SK-N-SH treated with all-trans-retinoic acid at 6 μM for 48 hours (cell line): ENCODE measurements around the gene ELOVL6.

Experiments
- ARNTL ChIP-seq: fragments of 450-650 bp; formaldehyde crosslinking; IDR thresholded peaks from 2 replicates; pipeline ENCODE4 v1.5.0; 2020; ENCODE audit warnings: low read depth, mild to moderate bottlenecking, moderate library complexity, borderline replicate concordance
- BACH2 ChIP-seq: fragments of 250-450 bp; sonication (Bioruptor Pico); IDR thresholded peaks from 2 replicates; pipeline ENCODE4 v1.9.0; 2021; ENCODE audit warnings: mild to moderate bottlenecking, borderline replicate concordance
- GLIS3 ChIP-seq: fragments of 250-450 bp; sonication (Bioruptor Pico); IDR thresholded peaks from 2 replicates; pipeline ENCODE4 v1.5.0; 2020; ENCODE audit warnings: mild to moderate bottlenecking, moderate library complexity
- POU6F1 ChIP-seq: fragments of 250-450 bp; sonication (Bioruptor Pico); IDR thresholded peaks from 2 replicates; pipeline ENCODE4 v1.8.0; 2021; ENCODE audit warnings: low read depth, mild to moderate bottlenecking, moderate library complexity, borderline replicate concordance
- RARB ChIP-seq: fragments of 250-450 bp; sonication (Bioruptor Pico); IDR thresholded peaks from 2 replicates; pipeline ENCODE4 v1.8.0; 2021; ENCODE audit warnings: mild to moderate bottlenecking, moderate library complexity
- SNAI2 ChIP-seq: fragments of 250-450 bp; sonication (Bioruptor Pico); IDR thresholded peaks from 2 replicates; pipeline ENCODE4 v1.5.0; 2020; ENCODE audit warnings: mild to moderate bottlenecking, moderate library complexity
- TCF4 ChIP-seq: fragments of 250-450 bp; sonication (Bioruptor Pico); IDR thresholded peaks from 2 replicates; pipeline ENCODE4 v1.8.0; 2021; ENCODE audit warnings: mild to moderate bottlenecking, moderate library complexity, borderline replicate concordance
- ZFP30 ChIP-seq: fragments of 450-650 bp; formaldehyde crosslinking; IDR thresholded peaks from 2 replicates; pipeline ENCODE4 v1.5.0; 2022; ENCODE audit warnings: mild to moderate bottlenecking, moderate library complexity
- ZNF565 ChIP-seq: fragments of 450-650 bp; formaldehyde crosslinking; conservative IDR thresholded peaks from 2 replicates; pipeline ENCODE4 v1.5.0; 2020; ENCODE audit warnings: low read depth, mild to moderate bottlenecking, moderate library complexity
- ZNF70 ChIP-seq: fragments of 450-650 bp; formaldehyde crosslinking; IDR thresholded peaks from 2 replicates; pipeline ENCODE4 v1.5.0; 2020; ENCODE audit warnings: mild to moderate bottlenecking, moderate library complexity
- ZNF8 ChIP-seq: fragments of 450-650 bp; formaldehyde crosslinking; IDR thresholded peaks from 2 replicates; pipeline ENCODE4 v1.5.0; 2020; ENCODE audit warnings: mild to moderate bottlenecking, moderate library complexity
- TF ChIP-seq, protein P1 (sequence below): fragments of 250-450 bp; sonication (Bioruptor Pico); IDR thresholded peaks from 2 replicates; pipeline ENCODE4 v1.5.1; 2020; ENCODE audit warnings: low read depth, mild to moderate bottlenecking, moderate library complexity
- TF ChIP-seq, protein P2 (sequence below): fragments of 250-450 bp; sonication (Bioruptor Pico); IDR thresholded peaks from 2 replicates; pipeline ENCODE4 v1.8.0; 2020; ENCODE audit warnings: mild to moderate bottlenecking, moderate library complexity, borderline replicate concordance
- TF ChIP-seq, protein P3 (sequence below): fragments of 250-450 bp; sonication (Bioruptor Pico); IDR thresholded peaks from 2 replicates; pipeline ENCODE4 v1.5.1; 2021; ENCODE audit warnings: mild to moderate bottlenecking, moderate library complexity

DNA sequence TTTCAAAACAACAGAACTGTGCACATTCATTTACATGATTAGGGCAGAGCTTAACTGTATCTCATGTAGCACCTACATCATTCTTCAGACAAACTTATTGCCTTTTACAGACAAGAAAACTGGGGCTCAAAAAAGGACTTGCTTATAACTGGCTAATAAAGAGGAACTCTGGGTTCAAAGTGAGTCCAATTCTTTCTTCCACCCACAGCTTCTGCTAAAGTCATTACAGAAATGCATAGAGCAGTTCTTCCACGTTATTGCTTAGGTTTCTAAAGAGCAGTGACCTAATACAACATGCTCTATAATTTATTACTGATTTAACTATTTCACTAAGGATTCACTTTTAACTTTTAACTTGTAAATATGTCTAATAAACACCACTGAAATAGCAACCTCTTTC is 60.6 kb downstream of the ELOVL6 start:
- TF ChIP-seq, protein P1, sequence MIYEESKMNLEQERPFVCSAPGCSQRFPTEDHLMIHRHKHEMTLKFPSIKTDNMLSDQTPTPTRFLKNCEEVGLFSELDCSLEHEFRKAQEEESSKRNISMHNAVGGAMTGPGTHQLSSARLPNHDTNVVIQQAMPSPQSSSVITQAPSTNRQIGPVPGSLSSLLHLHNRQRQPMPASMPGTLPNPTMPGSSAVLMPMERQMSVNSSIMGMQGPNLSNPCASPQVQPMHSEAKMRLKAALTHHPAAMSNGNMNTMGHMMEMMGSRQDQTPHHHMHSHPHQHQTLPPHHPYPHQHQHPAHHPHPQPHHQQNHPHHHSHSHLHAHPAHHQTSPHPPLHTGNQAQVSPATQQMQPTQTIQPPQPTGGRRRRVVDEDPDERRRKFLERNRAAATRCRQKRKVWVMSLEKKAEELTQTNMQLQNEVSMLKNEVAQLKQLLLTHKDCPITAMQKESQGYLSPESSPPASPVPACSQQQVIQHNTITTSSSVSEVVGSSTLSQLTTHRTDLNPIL (CRISPR knock-in tag), result no peak
- TF ChIP-seq, protein P2, sequence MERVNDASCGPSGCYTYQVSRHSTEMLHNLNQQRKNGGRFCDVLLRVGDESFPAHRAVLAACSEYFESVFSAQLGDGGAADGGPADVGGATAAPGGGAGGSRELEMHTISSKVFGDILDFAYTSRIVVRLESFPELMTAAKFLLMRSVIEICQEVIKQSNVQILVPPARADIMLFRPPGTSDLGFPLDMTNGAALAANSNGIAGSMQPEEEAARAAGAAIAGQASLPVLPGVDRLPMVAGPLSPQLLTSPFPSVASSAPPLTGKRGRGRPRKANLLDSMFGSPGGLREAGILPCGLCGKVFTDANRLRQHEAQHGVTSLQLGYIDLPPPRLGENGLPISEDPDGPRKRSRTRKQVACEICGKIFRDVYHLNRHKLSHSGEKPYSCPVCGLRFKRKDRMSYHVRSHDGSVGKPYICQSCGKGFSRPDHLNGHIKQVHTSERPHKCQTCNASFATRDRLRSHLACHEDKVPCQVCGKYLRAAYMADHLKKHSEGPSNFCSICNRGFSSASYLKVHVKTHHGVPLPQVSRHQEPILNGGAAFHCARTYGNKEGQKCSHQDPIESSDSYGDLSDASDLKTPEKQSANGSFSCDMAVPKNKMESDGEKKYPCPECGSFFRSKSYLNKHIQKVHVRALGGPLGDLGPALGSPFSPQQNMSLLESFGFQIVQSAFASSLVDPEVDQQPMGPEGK, result no peak
- TF ChIP-seq ZNF8, result no peak
- no peak for TF ChIP-seq POU6F1
- no peak for TF ChIP-seq ARNTL (CRISPR knock-in tag)
- TF ChIP-seq ZNF70 (CRISPR knock-in tag), result no peak
- no peak for TF ChIP-seq BACH2 (CRISPR knock-in tag)
- no peak for TF ChIP-seq RARB (CRISPR knock-in tag)
- TF ChIP-seq ZFP30, result no peak
- TF ChIP-seq, protein P3, sequence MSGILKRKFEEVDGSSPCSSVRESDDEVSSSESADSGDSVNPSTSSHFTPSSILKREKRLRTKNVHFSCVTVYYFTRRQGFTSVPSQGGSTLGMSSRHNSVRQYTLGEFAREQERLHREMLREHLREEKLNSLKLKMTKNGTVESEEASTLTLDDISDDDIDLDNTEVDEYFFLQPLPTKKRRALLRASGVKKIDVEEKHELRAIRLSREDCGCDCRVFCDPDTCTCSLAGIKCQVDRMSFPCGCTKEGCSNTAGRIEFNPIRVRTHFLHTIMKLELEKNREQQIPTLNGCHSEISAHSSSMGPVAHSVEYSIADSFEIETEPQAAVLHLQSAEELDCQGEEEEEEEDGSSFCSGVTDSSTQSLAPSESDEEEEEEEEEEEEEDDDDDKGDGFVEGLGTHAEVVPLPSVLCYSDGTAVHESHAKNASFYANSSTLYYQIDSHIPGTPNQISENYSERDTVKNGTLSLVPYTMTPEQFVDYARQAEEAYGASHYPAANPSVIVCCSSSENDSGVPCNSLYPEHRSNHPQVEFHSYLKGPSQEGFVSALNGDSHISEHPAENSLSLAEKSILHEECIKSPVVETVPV (CRISPR knock-in tag), result no peak
- TF ChIP-seq TCF4 (CRISPR knock-in tag), result no peak
- TF ChIP-seq SNAI2 (CRISPR knock-in tag), result no peak
- TF ChIP-seq GLIS3 (CRISPR knock-in tag), result no peak
- no peak for TF ChIP-seq ZNF565 (CRISPR knock-in tag)
